ENCODE measurements around the gene ZNF544.

DNA sequence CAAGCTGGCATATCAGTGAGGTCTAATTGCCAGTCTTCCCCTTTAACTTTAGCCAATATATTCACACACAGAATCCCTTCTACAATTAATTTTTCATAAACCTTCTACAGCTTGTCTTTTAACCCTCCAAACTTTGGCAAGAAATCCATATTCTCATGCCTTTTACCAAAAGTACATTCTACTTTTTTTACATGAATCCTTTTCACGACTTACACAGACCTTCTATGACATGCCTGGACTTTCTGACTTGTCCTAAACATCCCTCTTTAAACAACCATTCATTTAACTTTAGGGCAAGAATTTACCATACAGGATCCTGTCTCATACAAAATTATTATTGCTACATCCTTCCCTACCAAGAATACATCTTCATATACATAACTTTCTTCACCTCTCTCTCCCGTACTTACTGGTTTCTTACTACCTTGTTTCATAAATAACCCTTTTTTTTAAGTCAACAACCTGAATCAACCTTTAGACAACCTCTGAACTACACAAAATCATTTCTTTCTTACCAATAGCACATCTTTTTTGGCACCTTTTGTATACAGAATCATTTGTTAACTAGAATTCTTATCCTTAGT is 23.5 kb downstream of the ZNF544 start:
- no peak for TF ChIP-seq POLR2A (IDR thresholded peaks at IDR 0.05; ENCODE audit: low read depth, low read length)
- no peak for TF ChIP-seq TAF1 (IDR thresholded peaks at IDR 0.05; ENCODE audit: borderline replicate concordance, low read depth, low read length)

All from GM12892 (cell line).